HEK293T (cell line): ENCODE results near the gene CINP.

Source experiments
- CTCF ChIA-PET: fragments of 350-600 bp; formaldehyde crosslinking; extraction: SDS; loops from one replicate; lab custom pipeline; 2021; ENCODE audit warnings: antibody characterized with exemption, inconsistent platforms; lab: Yijun Ruan, JAX
- POLR2A ChIA-PET: fragments of 350-600 bp; formaldehyde crosslinking; extraction: SDS; loops from one replicate; lab custom pipeline; 2020; ENCODE audit warnings: antibody characterized with exemption, inconsistent platforms; lab: Yijun Ruan, JAX
- DNase-seq: peaks from one replicate; pipeline ENCODE4 v3.0.0; 2012; ENCODE audit warnings: mixed read lengths; ENCODE audit errors: extremely low spot score
- ARNT ChIP-seq: fragments of 450-650 bp; IDR thresholded peaks from 2 replicates; pipeline ENCODE4 v1.6.1; 2017; ENCODE audit warnings: mild to moderate bottlenecking
- BHLHE40 ChIP-seq: fragments of 450-650 bp; IDR thresholded peaks from 2 replicates; pipeline ENCODE4 v1.6.1; 2016; ENCODE audit warnings: mild to moderate bottlenecking, moderate library complexity, borderline replicate concordance
- CTBP1 ChIP-seq: fragments of 450-650 bp; IDR thresholded peaks from 2 replicates; pipeline ENCODE4 v1.6.1; 2016; ENCODE audit warnings: borderline replicate concordance
- ELF4 ChIP-seq: fragments of 450-650 bp; IDR thresholded peaks from 2 replicates; pipeline ENCODE4 v1.6.1; 2017; ENCODE audit warnings: antibody characterized with exemption
- FOXA1 ChIP-seq: fragments of 450-650 bp; IDR thresholded peaks from 2 replicates; pipeline ENCODE4 v1.6.1; 2016; ENCODE audit warnings: mild to moderate bottlenecking
- FOXK2 ChIP-seq: fragments of 450-650 bp; IDR thresholded peaks from 2 replicates; pipeline ENCODE4 v1.6.1; 2016; ENCODE audit warnings: mild to moderate bottlenecking
- FOXM1 ChIP-seq: fragments of 450-650 bp; IDR thresholded peaks from 2 replicates; pipeline ENCODE4 v1.6.1; 2017; ENCODE audit warnings: mild to moderate bottlenecking, borderline replicate concordance
- HDGF ChIP-seq: fragments of 450-650 bp; IDR thresholded peaks from 2 replicates; pipeline ENCODE4 v1.6.1; 2017; ENCODE audit warnings: antibody characterized with exemption, borderline replicate concordance
- L3MBTL2 ChIP-seq: fragments of 450-650 bp; conservative IDR thresholded peaks from 2 replicates; pipeline ENCODE4 v1.6.1; 2016; ENCODE audit warnings: mild to moderate bottlenecking
- LEF1 ChIP-seq: fragments of 450-650 bp; IDR thresholded peaks from 2 replicates; pipeline ENCODE4 v1.6.1; 2017; ENCODE audit warnings: mild to moderate bottlenecking, borderline replicate concordance
- NFRKB ChIP-seq: fragments of 450-650 bp; IDR thresholded peaks from 2 replicates; pipeline ENCODE4 v1.6.1; 2016; ENCODE audit warnings: mild to moderate bottlenecking, moderate library complexity
- PKNOX1 ChIP-seq: fragments of 450-650 bp; IDR thresholded peaks from 2 replicates; pipeline ENCODE4 v1.6.1; 2016
- SP1 ChIP-seq: fragments of 450-650 bp; IDR thresholded peaks from 2 replicates; pipeline ENCODE4 v1.6.1; 2017
- SUZ12 ChIP-seq: fragments of 450-650 bp; IDR thresholded peaks from 2 replicates; pipeline ENCODE4 v1.6.1; 2016; ENCODE audit warnings: mild to moderate bottlenecking
- TARDBP ChIP-seq: fragments of 450-650 bp; IDR thresholded peaks from 2 replicates; pipeline ENCODE4 v1.6.1; 2016
- ZNF384 ChIP-seq: fragments of 450-650 bp; IDR thresholded peaks from 2 replicates; pipeline ENCODE4 v1.6.1; 2016

The CINP gene

DNA sequence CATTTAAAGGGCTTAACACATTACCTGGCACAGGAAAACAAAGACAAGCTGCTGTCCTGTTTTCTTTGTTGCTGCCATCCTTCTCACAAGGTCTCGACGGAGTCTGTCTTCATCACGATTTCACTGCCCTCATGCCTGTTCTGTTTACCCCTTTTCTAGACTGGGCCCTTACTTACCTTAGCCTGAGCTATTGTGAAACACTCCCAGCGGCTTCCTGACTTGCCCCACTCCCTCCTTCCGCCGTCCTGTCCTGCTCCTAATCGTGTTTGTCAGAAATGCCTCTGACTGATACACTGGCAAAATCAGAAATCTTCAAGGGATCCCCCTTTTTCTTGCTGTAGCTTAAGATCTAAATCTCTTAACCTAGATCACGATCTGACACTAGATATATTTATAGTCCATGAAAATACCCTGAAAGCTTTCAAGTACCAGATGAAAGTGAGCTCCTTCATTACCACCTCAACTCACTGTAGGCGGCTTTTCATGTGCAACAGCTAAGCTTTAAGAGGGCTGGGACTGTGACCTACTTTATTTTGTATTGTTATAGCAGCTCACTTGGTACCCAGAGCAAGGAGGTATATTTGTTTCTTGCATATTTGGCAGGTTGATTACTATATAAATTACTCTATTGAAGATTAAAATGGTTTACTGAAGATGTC, 32.2 kb upstream of the CINP start:
- TF ChIP-seq ELF4 (no peak), L3MBTL2 (no peak), TARDBP (no peak), BHLHE40 (no peak), ZNF384 (no peak), CTBP1 (no peak), FOXM1 (no peak), PKNOX1 (no peak), FOXA1 (no peak), SP1 (no peak), LEF1 (no peak)
- CTCF ChIA-PET, result interaction anchor here (0.7 kb wide), 1 partner anchor 76 kb away, joined by 3 read pairs; no protein-coding TSS in a partner anchor
- DNase-seq, result no peak
- POLR2A ChIA-PET, result no interaction called here

GRCh38 chr14:102392506-102392905, 29.8 kb upstream of the CINP start:
- POLR2A ChIA-PET, result interaction anchor here (0.9 kb wide), 1 partner anchor 28 kb away, joined by 5 read pairs; no protein-coding TSS in a partner anchor
- DNase-seq, result no peak
- no peak for TF ChIP-seq HDGF
- no peak for TF ChIP-seq ARNT
- no peak for TF ChIP-seq SUZ12
- no peak for TF ChIP-seq FOXA1
- no peak for TF ChIP-seq BHLHE40
- TF ChIP-seq TARDBP, result no peak
- no peak for TF ChIP-seq SP1
- no peak for TF ChIP-seq FOXK2
- no peak for TF ChIP-seq L3MBTL2
- TF ChIP-seq FOXM1, result no peak
- no peak for TF ChIP-seq ELF4
- no peak for TF ChIP-seq ZNF384
- TF ChIP-seq PKNOX1, result no peak
- TF ChIP-seq LEF1, result no peak
- no peak for TF ChIP-seq CTBP1
- no peak for TF ChIP-seq NFRKB
- CTCF ChIA-PET, result no interaction called here

DNA sequence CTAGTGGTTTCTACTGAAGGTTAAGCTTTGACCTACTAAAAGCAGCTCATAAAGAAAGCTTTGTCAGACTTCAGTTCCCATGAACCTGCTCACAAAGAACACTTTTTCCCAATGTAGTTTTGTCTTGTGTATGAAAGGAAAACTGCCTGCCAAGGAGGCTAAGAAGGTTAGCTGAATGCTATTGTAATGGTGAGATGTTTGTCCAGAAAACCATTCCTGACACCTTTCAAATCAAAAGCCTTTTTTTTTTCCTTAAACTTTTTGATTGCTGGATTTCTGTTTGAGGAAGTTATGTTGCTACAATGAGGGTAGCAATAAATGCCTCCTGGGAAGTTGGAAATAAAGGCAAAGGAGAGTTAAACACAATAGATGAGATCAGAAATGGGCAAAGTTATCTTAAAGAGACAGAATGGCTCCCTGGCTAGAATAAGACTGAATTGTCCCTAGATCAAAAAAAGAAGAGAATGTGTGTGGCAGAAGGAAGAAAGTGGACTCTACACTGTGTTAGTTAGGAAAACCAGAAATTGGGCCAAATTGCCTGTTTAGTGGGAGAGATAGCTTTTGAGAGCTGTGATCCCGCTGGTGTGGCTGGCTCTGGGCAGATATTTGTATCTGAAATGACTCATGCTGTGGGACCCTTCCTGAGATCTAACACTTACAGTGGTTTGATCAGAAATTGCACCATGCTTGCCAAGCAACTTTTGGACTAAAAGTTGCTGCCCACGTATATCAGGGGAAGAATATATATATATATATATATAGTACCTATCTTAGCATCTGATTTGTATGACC, 27.6 kb upstream of the CINP start:
- TF ChIP-seq BHLHE40, result no peak
- no peak for TF ChIP-seq ZNF384
- no peak for TF ChIP-seq ELF4
- TF ChIP-seq SP1, result no peak
- TF ChIP-seq PKNOX1, result no peak
- no peak for TF ChIP-seq FOXM1
- no peak for TF ChIP-seq LEF1
- TF ChIP-seq NFRKB, result no peak
- TF ChIP-seq SUZ12, result no peak
- TF ChIP-seq ARNT, result no peak
- TF ChIP-seq HDGF, result no peak
- TF ChIP-seq FOXK2, result no peak
- no peak for DNase-seq
- POLR2A ChIA-PET, result interaction anchor here (1.6 kb wide), 1 partner anchor 28 kb away, joined by 4 read pairs; the partner anchor contains the start of genes CINP and TECPR2
- CTCF ChIA-PET, result interaction anchor here (0.7 kb wide), 1 partner anchor 54 kb away, joined by 6 read pairs; no protein-coding TSS in a partner anchor

- ChIA-PET CTCF (interaction anchor here (0.7 kb wide), 1 partner anchor 53 kb away, joined by 6 read pairs; no protein-coding TSS in a partner anchor), POLR2A (no interaction called here)
Observed at GRCh38 chr14:102389246-102389645, 26.6 kb upstream of the CINP start.

DNA sequence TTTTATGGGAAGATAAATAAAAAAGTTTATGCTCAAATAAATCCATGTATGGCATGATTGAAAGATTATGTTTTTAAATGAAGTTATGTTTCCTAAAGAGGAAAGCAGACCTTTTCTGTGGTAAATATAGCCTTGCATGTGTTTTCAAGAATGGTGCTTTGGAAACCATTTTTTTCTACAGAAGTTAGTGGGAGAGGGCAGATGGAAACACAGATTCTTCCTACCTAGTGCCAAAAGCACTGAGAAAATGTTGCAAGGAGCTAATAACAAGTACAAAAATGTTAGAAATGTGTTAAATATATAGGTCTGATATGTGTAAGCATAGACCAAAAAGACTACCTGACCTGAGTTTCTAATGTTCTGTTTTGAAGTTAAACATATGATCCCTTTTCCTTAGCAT, 24.4 kb upstream of the CINP start:
- DNase-seq, result no peak
- TF ChIP-seq SP1 (no peak), FOXA1 (no peak), SUZ12 (no peak), TARDBP (no peak), BHLHE40 (no peak), ELF4 (no peak), ZNF384 (no peak), CTBP1 (no peak), NFRKB (no peak), HDGF (no peak), LEF1 (no peak), PKNOX1 (no peak), ARNT (no peak), FOXM1 (no peak), FOXK2 (no peak), L3MBTL2 (no peak)
- CTCF ChIA-PET, result no interaction called here
- POLR2A ChIA-PET, result interaction anchor here (0.9 kb wide), 1 partner anchor 24 kb away, joined by 3 read pairs; the partner anchor contains the start of genes CINP and TECPR2

More at GRCh38 chr14:102389246-102389645, 26.6 kb upstream of the CINP start:
- no peak for DNase-seq
- no peak for TF ChIP-seq TARDBP
- TF ChIP-seq FOXA1, result no peak
